Tibial artery (tissue), 4 donors: ENCODE data around the gene ATP2A3.

Experiments
- DNase-seq, 2 donors: peaks; one replicate each; pipeline ENCODE4 v3.0.0-alpha.2; 2019
- H3K27ac ChIP-seq, 2 donors: fragments of 200-600 bp; sonication (generic) in 1 of 2; 1 replicate in 1 of 2; 2 replicates in 1 of 2; pipeline ENCODE4 v1.5.1; 2018 to 2019; ENCODE audit warnings: mild to moderate bottlenecking in 1 of 2
- H3K27me3 ChIP-seq, 2 donors: fragments of 200-600 bp; sonication (generic) in 1 of 2; one replicate each; pipeline versions ENCODE4 v1.5.1 to v1.6.0; 2016 to 2019
- H3K36me3 ChIP-seq, 3 donors: fragments of 200-600 bp; sonication (generic) in 2 of 3; one replicate each; pipeline ENCODE4 v1.5.1; 2016 to 2019; ENCODE audit warnings: mild to moderate bottlenecking in 2 of 3
- H3K4me1 ChIP-seq, 4 donors: fragments of 200-600 bp; sonication (generic) in 2 of 4; 1 replicate in 3 of 4; 2 replicates in 1 of 4; pipeline ENCODE4 v1.5.1; 2016 to 2019
- H3K4me3 ChIP-seq, 2 donors: fragments of 200-600 bp; sonication (generic) in 1 of 2; 1 replicate in 1 of 2; 2 replicates in 1 of 2; pipeline ENCODE4 v1.5.1; 2018 to 2019; ENCODE audit warnings: mild to moderate bottlenecking in 2 of 2
- H3K9me3 ChIP-seq, 3 donors: fragments of 200-600 bp; sonication (generic) in 1 of 3; one replicate each; pipeline ENCODE4 v1.5.1; 2016 to 2019
- intact Hi-C: fragments of 100-400 bp; cut with DNase I; formaldehyde crosslinking; loops from one replicate; pipeline ENCODE4 v1.15.0; 2023; ENCODE audit warnings: low total_unique reads
- TF ChIP-seq, protein P1 (sequence below), 2 experiments: fragments of 200-600 bp in 1 of 2; fragments of 450-650 bp in 1 of 2; IDR thresholded peaks; one replicate each; pipeline ENCODE4 v1.5.1; 2017 to 2019; ENCODE audit warnings: antibody characterized with exemption in 2 of 2, mild to moderate bottlenecking in 1 of 2, moderate library complexity in 1 of 2

The ATP2A3 gene

DNA sequence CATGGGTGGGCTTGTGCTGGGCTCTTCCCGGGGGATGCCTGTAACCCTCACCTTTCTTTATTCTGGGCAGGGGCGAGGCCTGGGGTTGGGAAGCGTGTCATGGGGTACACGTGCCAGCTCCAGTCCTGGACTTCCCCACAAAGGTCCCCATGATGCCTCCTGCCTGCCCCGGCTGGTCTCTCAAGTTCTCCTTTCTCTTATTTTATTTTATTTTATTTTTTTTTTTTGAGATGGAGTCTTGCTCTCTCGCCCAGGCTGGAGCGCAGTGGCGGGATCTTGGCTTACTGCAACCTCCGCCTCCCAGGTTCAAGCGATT, 8.6 kb downstream of the ATP2A3 start:
- Histone ChIP-seq H3K36me3 (peaks cover 0 to 2% (median 1%) of the 10 kb centered on the region in 3 donors), H3K27ac (no peak overlapping the region), H3K4me3 (no peak overlapping the region), H3K9me3 (no peaks in the 10 kb centered on the region), H3K27me3 (peaks cover 0 to 8% of the 10 kb centered on the region in 2 donors), H3K4me1 (peaks cover 0 to 14% (median 0%) of the 10 kb centered on the region in 4 donors)
- DNase-seq = no peak
- TF ChIP-seq, protein P1, sequence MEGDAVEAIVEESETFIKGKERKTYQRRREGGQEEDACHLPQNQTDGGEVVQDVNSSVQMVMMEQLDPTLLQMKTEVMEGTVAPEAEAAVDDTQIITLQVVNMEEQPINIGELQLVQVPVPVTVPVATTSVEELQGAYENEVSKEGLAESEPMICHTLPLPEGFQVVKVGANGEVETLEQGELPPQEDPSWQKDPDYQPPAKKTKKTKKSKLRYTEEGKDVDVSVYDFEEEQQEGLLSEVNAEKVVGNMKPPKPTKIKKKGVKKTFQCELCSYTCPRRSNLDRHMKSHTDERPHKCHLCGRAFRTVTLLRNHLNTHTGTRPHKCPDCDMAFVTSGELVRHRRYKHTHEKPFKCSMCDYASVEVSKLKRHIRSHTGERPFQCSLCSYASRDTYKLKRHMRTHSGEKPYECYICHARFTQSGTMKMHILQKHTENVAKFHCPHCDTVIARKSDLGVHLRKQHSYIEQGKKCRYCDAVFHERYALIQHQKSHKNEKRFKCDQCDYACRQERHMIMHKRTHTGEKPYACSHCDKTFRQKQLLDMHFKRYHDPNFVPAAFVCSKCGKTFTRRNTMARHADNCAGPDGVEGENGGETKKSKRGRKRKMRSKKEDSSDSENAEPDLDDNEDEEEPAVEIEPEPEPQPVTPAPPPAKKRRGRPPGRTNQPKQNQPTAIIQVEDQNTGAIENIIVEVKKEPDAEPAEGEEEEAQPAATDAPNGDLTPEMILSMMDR (IDR thresholded peaks at IDR 0.05) = no peak
- intact Hi-C loops = no loop called here

DNA sequence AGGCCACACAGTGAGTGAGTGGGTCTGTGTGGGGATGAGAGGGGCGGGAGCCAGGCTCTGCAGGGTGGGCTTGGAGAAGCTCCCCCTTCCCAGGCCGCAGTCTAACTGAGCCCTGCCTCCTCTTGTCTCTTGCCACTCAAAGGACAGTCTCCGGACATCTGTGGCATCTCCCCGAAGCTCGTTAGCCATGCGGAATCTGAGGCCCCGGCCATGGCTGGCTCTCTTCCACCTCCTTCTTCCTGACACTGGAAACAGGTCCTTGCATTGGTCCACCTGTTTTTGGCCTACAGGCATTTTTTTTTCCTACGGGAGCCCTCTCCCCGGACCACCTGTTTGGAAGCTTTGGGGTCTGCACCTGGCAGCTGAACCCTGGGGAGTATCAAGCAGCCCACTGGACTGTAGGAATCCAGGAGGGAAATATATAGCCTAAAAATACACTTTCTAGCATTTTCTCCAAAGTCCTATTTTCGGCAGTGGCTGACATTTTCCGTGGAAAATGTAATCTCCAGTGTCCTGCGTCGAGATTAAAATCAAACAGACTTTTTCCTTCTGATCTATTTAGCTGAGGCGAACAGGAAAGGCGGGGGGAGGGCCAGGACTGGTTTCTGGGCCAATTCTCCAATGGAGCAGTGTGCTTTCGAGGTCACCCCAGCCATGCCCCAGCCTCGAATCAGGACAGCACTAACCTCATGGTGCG, 9.1 kb downstream of the ATP2A3 start:
- Histone ChIP-seq H3K36me3 (peaks cover 0 to 6% (median 4%) of the 10 kb centered on the region in 3 donors), H3K27ac (no peak overlapping the region), H3K4me1 (peaks cover 0 to 9% (median 0%) of the 10 kb centered on the region in 4 donors), H3K4me3 (no peak overlapping the region), H3K9me3 (no peaks in the 10 kb centered on the region), H3K27me3 (peaks cover 0 to 5% of the 10 kb centered on the region in 2 donors)
- no peak for DNase-seq
- TF ChIP-seq, protein P1 (IDR thresholded peaks at IDR 0.05) = no peak
- intact Hi-C loops = no loop called here

DNA sequence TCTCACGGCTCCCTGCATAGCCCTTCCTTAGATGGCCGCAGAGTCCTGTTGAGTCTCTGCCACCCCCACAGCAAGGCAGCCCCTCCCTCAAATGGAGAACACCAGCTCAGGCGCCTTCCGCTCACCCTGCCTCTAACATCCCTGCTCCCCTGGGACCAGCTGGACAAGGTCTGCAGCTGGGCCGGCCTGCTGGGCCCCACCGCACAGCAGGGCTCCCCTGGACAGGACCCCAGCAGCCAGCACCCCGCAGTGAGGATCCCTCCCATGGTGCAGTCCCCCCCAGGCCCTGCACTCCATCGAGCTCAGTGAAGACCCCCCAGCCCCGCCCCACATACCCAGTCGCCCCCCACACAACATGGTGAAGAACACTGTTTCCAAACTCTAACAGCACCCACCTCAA, 10.2 kb downstream of the ATP2A3 start:
- H3K9me3 ChIP-seq = no peaks in the 10 kb centered on the region
- no peaks in the 10 kb centered on the region for H3K4me1 ChIP-seq
- no peak overlapping the region for H3K27ac ChIP-seq
- no peak overlapping the region for H3K4me3 ChIP-seq
- TF ChIP-seq, protein P1 (IDR thresholded peaks at IDR 0.05) = no peak
- peaks cover 0 to 6% (median 4%) of the 10 kb centered on the region in 3 donors for H3K36me3 ChIP-seq
- no peak for DNase-seq
- H3K27me3 ChIP-seq = no peaks in the 10 kb centered on the region
- intact Hi-C loops = no loop called here

DNA sequence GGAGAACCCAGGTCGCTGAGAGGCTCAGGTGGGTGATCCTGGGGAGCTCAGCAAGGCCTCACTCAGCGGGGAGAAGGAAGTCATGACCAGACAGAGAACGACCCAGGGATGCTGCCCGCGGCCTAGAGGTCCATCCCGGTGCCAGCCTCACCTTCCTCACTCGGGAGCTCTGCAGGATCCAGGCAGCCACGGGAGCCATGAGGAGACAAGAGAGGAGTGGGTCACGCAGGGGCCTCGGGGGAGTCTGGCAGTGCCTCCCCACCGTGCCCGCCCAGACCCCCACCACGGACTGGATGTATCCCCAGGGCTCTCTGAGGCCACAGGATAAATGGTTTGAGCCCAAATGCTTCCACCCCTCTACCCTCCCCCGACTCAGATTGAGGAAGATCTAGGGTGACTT, 10.7 kb downstream of the ATP2A3 start:
- Histone ChIP-seq H3K4me1 (no peaks in the 10 kb centered on the region), H3K27ac (no peak overlapping the region), H3K27me3 (no peaks in the 10 kb centered on the region), H3K4me3 (no peak overlapping the region), H3K36me3 (peaks cover 0 to 6% (median 4%) of the 10 kb centered on the region in 3 donors), H3K9me3 (no peaks in the 10 kb centered on the region)
- intact Hi-C loops = no loop called here
- TF ChIP-seq, protein P1 (IDR thresholded peaks at IDR 0.05) = no peak
- no peak for DNase-seq

DNA sequence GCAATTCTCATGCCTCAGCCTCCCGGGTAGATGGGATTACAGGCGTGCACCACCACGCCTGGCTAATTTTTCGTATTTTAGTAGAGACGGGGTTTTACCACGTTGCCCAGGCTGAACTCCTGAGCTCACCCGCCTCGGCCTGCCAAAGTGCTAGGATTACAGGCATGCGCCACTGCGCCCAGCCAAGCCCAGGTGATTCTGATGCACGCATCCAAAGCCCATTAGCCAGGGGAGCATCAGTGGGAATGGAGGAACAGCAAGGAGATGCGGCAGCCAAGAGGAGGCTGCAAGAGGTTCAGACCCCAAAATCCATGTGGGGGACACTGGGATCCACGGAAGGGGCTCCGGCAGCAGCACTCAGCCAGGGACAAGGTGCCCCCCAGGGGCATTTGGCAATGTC, 12.1 kb downstream of the ATP2A3 start:
- TF ChIP-seq, protein P1 (IDR thresholded peaks at IDR 0.05) = no peak
- no peak overlapping the region for H3K27ac ChIP-seq
- intact Hi-C loops = no loop called here
- H3K9me3 ChIP-seq = no peaks in the 10 kb centered on the region
- no peaks in the 10 kb centered on the region for H3K4me1 ChIP-seq
- H3K27me3 ChIP-seq = no peaks in the 10 kb centered on the region
- no peak overlapping the region for H3K4me3 ChIP-seq
- H3K36me3 ChIP-seq = peaks cover 0 to 11% (median 4%) of the 10 kb centered on the region in 3 donors
- no peak for DNase-seq
